ENCODE results near the gene UBAC1. TPM values are rescaled to one million over a fixed set of nuclear protein-coding genes. Genes with fewer than 3 reads are reported as not detected.

UBAC1 gene
- total RNA-seq, 1 donor from 2014 or later = 31.0 TPM

DNA sequence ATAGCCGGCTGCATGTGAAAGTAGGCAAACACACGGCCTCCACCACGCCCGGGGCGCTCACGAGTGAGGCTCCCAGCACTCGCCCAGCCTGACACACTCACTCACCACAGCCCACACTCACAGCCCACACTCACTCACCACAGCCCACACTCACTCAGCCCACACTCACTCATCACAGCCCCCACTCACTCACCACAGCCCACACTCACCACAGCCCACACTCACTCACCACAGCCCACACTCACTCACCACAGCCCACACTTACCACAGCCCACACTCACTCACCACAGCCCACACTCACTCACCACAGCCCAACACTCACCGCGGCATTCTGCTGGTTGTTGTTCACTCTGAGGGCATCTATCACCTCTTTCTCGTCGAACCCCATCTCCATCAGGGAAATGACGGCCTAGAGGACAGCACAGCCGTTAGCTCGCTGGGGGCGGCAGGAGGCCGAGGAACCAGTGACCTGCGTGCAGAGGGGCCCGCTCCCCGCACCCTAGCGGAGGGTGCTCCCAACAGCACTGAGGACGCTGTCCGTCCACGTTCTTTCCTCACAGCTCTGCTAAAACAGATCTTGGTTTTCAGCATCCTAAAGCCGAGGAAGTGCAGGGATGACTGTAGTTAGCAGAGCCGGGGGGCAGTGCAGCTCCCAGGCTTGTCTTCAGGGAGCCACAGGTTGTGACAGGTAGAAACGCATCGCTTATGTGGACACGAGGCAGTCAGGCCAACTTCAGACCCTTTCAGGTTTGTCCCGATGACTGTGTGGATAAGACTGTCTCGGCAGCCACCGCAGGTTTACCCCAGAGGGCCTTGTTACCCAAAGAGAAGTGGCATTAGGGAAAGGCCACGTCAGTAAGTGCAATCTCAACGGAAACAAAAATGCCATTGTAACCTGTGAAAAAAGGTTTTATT, 21.6 kb downstream of the UBAC1 start:
- no peak overlapping the region for H3K4me3 ChIP-seq
- intact Hi-C loops (cut with DNase I) = no loop called here
- no peak overlapping the region for H3K27ac ChIP-seq
- no peak for DNase-seq (ENCODE audit: low spot score in 2 of 2)
- peaks cover 45 to 85% of the 10 kb centered on the region in 2 donors for H3K36me3 ChIP-seq
- no peaks in the 10 kb centered on the region for H3K9me3 ChIP-seq
- no peaks in the 10 kb centered on the region for H3K4me1 ChIP-seq
- TF ChIP-seq, protein P1, sequence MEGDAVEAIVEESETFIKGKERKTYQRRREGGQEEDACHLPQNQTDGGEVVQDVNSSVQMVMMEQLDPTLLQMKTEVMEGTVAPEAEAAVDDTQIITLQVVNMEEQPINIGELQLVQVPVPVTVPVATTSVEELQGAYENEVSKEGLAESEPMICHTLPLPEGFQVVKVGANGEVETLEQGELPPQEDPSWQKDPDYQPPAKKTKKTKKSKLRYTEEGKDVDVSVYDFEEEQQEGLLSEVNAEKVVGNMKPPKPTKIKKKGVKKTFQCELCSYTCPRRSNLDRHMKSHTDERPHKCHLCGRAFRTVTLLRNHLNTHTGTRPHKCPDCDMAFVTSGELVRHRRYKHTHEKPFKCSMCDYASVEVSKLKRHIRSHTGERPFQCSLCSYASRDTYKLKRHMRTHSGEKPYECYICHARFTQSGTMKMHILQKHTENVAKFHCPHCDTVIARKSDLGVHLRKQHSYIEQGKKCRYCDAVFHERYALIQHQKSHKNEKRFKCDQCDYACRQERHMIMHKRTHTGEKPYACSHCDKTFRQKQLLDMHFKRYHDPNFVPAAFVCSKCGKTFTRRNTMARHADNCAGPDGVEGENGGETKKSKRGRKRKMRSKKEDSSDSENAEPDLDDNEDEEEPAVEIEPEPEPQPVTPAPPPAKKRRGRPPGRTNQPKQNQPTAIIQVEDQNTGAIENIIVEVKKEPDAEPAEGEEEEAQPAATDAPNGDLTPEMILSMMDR (IDR thresholded peaks at IDR 0.05) = no peak
- no peaks in the 10 kb centered on the region for H3K27me3 ChIP-seq

DNA sequence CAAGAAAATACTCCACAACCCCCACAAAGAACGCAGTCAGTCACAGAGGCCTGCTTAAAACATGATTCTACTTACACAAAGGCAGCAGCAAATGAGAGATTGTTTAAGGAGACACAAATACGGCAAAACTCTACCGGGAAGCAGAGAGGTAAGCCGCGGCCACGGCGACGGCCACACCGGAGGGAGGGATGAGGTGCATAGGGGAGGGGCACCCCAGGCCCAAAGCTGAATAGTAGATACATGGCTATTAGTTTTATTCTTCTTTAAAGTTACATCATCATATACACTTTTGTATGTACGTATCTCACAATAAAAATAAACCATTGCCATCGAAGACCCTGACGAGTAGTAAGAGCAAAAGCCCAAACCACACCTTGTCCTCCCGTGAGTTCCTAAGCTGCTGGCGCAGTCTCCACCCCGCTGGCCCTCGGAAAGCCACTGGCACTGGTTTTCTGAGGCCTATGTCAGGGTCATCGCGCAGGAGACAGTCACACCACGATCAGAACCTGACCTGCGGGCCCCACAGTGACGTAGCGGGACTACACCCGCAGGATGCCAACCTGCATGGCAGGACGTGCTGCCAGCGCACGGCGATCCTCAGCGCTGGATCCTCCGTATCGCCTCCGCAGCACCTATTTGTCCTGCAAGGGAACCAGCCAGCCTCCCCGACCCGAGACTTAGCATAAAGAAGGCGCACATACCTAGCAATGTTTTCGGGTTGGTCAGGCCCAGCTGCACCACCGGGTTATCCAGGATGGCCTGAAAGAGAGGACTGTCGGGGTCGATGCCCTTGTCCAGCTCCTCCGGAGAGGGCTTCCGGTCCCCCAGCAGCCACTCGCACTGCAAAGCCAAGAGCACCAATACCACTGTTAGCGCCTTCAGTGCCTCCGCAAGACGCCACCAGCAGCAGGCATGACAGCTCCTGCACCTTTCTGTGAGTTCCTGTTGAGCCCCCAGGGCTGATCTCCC, 23.4 kb downstream of the UBAC1 start:
- Histone ChIP-seq H3K27me3 (no peaks in the 10 kb centered on the region), H3K27ac (no peak overlapping the region), H3K36me3 (peaks cover 53 to 85% of the 10 kb centered on the region in 2 donors), H3K4me1 (no peaks in the 10 kb centered on the region), H3K4me3 (no peak overlapping the region), H3K9me3 (no peaks in the 10 kb centered on the region)
- intact Hi-C loops (cut with DNase I) = no loop called here
- TF ChIP-seq, protein P1 (IDR thresholded peaks at IDR 0.05) = no peak
- DNase-seq (ENCODE audit: low spot score in 2 of 2) = no peak

DNA sequence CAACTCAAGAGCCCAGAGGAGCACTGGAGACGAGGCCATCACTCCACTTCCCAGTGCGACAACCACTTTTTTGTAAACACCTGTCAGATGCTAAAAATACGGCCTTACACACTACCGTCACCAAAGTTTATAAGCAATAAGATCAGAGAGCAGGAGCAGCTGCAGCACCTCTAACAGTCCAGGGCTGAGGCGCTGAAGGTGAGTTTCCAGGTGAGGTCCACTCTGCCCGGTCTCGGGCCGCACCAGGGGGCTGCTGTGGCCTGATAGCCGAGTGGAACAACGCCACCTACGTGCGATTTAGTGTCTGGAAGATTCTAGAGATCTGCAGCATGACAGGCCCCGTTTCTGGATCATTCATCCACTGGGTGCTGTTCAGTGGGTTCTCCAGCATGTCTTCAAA, 28.1 kb downstream of the UBAC1 start:
- DNase-seq (ENCODE audit: low spot score in 2 of 2) = no peak
- no peaks in the 10 kb centered on the region for H3K9me3 ChIP-seq
- no peaks in the 10 kb centered on the region for H3K4me1 ChIP-seq
- TF ChIP-seq, protein P1 (IDR thresholded peaks at IDR 0.05) = no peak
- intact Hi-C loops (cut with DNase I) = no loop called here
- H3K27ac ChIP-seq = no peak overlapping the region
- H3K36me3 ChIP-seq = peaks cover 58 to 67% of the 10 kb centered on the region in 2 donors
- H3K27me3 ChIP-seq = no peaks in the 10 kb centered on the region
- H3K4me3 ChIP-seq = no peak overlapping the region

DNA sequence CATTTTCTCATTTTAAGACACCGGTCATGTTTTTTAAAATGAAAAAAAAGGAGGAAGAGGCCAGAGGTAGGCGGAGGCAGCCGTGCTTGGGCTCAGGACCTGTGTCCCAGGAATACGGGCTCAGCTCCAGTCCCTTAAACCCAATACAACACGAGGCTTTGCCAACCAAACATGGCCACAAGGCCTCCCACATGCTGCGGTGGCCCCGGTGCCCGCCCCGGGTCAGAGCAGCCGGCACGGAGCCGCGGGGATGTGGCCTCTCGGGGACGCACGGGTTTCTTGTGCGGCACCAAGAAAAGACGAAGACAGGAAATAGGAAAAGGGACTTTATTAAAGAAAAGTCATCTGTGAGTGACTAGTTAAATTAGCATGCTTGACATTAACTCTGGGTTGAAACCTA, 28.5 kb downstream of the UBAC1 start:
- no peak for DNase-seq (ENCODE audit: low spot score in 2 of 2)
- H3K27me3 ChIP-seq = no peaks in the 10 kb centered on the region
- TF ChIP-seq, protein P1 (IDR thresholded peaks at IDR 0.05) = no peak
- H3K9me3 ChIP-seq = no peaks in the 10 kb centered on the region
- H3K4me3 ChIP-seq = no peak overlapping the region
- no peak overlapping the region for H3K27ac ChIP-seq
- intact Hi-C loops (cut with DNase I) = no loop called here
- H3K4me1 ChIP-seq = no peaks in the 10 kb centered on the region
- peaks cover 54 to 62% of the 10 kb centered on the region in 2 donors for H3K36me3 ChIP-seq

DNA sequence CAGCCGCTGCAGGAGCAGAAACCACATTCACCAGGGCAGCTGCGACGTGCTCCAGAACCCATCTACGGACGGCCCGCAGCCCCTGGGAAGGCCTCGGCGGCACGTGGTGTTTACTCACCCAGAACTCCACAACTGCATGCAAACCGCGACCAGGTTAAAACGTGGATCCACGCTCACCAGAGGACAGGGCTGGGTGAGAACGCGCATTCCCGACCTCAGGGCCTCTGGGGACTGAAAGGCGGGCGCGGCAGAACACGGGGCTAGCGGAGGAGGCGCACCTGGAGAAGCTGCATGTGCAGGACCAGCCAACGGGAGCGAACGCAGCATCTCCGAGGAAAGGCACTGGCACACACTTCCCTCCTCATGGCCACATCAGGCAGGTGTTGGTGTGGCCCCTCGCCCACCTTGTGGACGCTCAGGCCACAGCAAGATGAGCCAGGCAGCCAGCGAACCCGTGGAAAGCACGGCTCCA, 29.8 kb downstream of the UBAC1 start:
- Histone ChIP-seq H3K27ac (no peak overlapping the region), H3K36me3 (peaks cover 41 to 51% of the 10 kb centered on the region in 2 donors), H3K9me3 (no peaks in the 10 kb centered on the region), H3K4me3 (no peak overlapping the region), H3K4me1 (no peaks in the 10 kb centered on the region), H3K27me3 (no peaks in the 10 kb centered on the region)
- no peak for DNase-seq (ENCODE audit: low spot score in 2 of 2)
- intact Hi-C loops (cut with DNase I) = no loop called here
- TF ChIP-seq, protein P1 (IDR thresholded peaks at IDR 0.05) = no peak

Measured in ascending aorta (tissue), 2 donors.